Esophagus (tissue), 2 donors: ENCODE results near the gene MYH6. TPM values are rescaled to one million over a fixed set of nuclear protein-coding genes. Genes with fewer than 3 reads are reported as not detected.
"Not testable (repeated sequence)": the region's sequence is repeated elsewhere in the genome, so short reads cannot be mapped to it uniquely, and the experiment has no call there.

ENCODE experiments used
- H3K27ac ChIP-seq, 2 donors: one replicate each; pipeline ENCODE4 v1.5.1; 2013; ENCODE audit warnings: low read depth in 2 of 2, mild to moderate bottlenecking in 2 of 2, inconsistent platforms in 1 of 2, low read length in 1 of 2, moderate library complexity in 1 of 2
- H3K27me3 ChIP-seq, 2 donors: one replicate each; pipeline ENCODE4 v1.6.1; 2013; ENCODE audit warnings: low read length in 2 of 2, control low read depth in 1 of 2, mild to moderate bottlenecking in 1 of 2; ENCODE audit not compliant: insufficient read depth in 2 of 2, control insufficient read depth in 1 of 2
- H3K36me3 ChIP-seq, 2 donors: one replicate each; pipeline ENCODE4 v1.6.1; 2013; ENCODE audit warnings: low read length in 1 of 2; ENCODE audit not compliant: control insufficient read depth in 2 of 2, insufficient read depth in 2 of 2
- H3K4me1 ChIP-seq, 2 donors: one replicate each; pipeline ENCODE4 v1.6.1; 2013; ENCODE audit warnings: low read length in 1 of 2; ENCODE audit not compliant: control insufficient read depth in 2 of 2, insufficient read depth in 2 of 2
- H3K4me3 ChIP-seq, 2 donors: one replicate each; pipeline ENCODE4 v1.5.1; 2013; ENCODE audit warnings: low read length in 2 of 2, mild to moderate bottlenecking in 2 of 2, low read depth in 1 of 2, moderate library complexity in 1 of 2
- H3K9me3 ChIP-seq, 2 donors: one replicate each; pipeline ENCODE4 v1.6.1; 2013; ENCODE audit warnings: mild to moderate bottlenecking in 2 of 2, low read depth in 1 of 2, low read length in 1 of 2, moderate library complexity in 1 of 2; ENCODE audit not compliant: control insufficient read depth in 2 of 2, insufficient read depth in 1 of 2
- WGBS, 2 donors: extraction: QIAGEN DNeasy Blood & Tissue Kit; methylation state at CpG; one replicate each; pipeline ENCODE4 v1.1.7; 2013; 5-methylcytosine and 5-hydroxymethylcytosine counted together
- polyA plus RNA-seq, 2 donors: library from polyadenylated mRNA; stranded (reverse); fragments of 200-250 nt; gene quantifications; one replicate each; pipeline ENCODE4 v1.2.3, GENCODE V29; 2013
- donor health status: healthy with polysubstance abuse.
- donor health status: Bipolar disorder and iron deficiency.

Gene MYH6
- under 1 TPM; 0.20 to 0.63 TPM for polyA plus RNA-seq

DNA sequence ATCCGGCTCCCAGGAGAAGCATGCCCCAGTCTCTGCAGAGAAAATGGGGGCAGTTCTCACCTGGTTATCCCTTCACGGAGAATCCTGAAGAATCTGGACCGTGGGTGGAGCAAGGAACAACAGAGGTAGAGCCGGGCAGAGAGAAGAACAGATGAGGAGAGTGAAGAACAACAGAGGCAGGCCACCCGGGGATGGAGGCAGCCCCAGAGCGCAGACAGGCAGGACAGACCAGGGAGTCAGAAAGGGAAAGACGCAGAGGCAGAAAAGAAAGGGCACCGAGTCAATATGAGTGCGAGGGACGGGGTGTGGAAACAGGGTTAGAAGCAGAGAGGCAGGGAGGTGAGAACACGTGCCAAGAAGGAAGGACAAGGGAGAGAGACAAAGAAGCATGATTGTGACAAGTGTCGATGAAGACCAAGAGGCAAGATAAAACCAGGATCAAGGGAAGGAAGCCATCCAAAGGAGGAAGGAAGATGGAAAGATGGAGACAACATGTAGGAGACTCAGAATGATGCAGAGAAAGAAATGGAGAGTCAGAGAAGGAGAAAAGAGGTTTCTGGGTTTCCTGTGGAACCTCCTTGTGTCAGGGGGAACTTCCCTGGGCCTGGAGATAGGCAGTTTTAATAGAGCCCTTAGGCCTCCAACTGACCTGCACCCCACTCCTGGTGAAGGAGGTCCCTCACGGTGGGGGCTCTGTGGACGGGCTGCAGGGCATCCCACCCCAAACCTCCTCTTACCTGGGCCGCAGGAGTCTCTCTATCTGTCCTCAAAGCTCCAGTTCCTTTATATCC lies at the start of gene MYH6:
Gene MYH6 (minus strand): TSS at position 758 of the 791 bp plus-strand sequence. CDS start 1,050 bp downstream, outside the sequence.
- Histone ChIP-seq H3K27me3 (no peaks in the 10 kb centered on the region), H3K4me1 (no peaks in the 10 kb centered on the region), H3K9me3 (no peaks in the 10 kb centered on the region), H3K4me3 (no peak within 1 kb of the TSS), H3K27ac (no peak within 1 kb of the TSS), H3K36me3 (no peaks in the 10 kb centered on the region)
- 79 to 80% methylated on average over 15 of the region's 15 CpGs for WGBS, 2 donors

DNA sequence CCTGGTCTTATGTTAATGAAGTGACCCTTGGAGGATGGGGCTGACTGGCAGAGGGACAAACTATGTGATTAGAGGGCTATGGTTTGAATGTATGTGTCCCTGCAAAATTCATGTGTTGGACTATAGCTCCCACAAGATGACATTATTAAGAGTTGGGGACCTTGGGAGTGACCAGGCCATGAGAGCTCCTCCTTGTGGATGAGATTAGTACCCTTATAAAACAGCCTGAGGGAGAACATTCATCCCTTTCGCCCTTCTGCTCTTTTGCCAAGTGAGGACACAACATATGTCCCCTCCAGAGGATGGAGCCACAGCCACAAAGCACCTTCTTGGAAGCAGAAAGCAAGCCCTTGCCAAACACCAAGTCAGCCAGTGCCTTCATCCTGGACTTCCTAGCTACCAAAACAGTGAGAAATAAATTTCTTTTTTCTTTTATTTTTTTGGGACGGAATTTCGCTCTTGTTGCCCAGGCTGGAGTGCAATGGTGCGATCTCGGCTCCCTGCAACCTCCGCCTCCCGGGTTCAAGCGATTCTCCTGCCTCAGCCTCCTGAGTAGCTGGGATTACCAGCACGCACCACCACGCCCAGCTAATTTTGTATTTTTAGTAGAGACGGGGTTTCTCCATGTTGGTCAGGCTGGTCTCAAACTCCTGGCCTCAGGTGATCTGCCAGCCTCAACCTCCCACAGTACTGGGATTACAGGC lies 49.0 kb upstream of the MYH6 start:
- not testable (repeated sequence) for H3K9me3 ChIP-seq, H3K27ac ChIP-seq, H3K27me3 ChIP-seq, H3K4me1 ChIP-seq, H3K36me3 ChIP-seq, H3K4me3 ChIP-seq
- 87% methylated on average over 11 of the region's 11 CpGs for WGBS, 2 donors

DNA sequence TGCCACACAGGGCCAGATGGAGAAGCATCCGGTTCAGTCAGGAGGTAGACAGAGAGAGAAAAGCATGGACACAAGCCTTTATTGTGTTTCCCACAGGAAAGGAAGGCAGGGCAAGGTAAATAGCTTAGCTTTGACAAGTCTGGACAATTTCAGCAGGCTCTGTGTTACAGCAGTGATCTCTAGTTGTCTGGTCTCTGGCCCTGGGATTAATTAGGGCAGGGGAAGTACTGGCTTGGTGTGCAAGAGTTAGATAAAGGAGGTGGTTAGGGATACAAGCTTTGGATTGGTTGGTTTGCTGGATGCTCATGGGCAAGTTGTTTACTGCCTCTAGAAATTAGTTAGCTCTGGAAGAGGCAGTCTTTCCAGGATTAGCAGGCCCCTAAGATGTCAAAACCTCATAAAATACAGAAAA lies 46.4 kb upstream of the MYH6 start:
- Histone ChIP-seq H3K9me3 (no peaks in the 10 kb centered on the region), H3K27ac (no peak overlapping the region), H3K36me3 (no peaks in the 10 kb centered on the region), H3K4me1 (no peaks in the 10 kb centered on the region), H3K4me3 (no peak overlapping the region), H3K27me3 (peaks cover 0 to 2% of the 10 kb centered on the region in 2 donors)
- WGBS, 2 donors = 24 to 50% methylated on average over 1 of the region's 1 CpG

- Histone ChIP-seq H3K36me3 (no peaks in the 10 kb centered on the region), H3K9me3 (no peaks in the 10 kb centered on the region), H3K27me3 (peaks cover 0 to 2% of the 10 kb centered on the region in 2 donors), H3K4me3 (no peak overlapping the region), H3K4me1 (no peaks in the 10 kb centered on the region), H3K27ac (no peak overlapping the region)
- 75 to 82% methylated on average over 2 of the region's 2 CpGs for WGBS, 2 donors
Observed at GRCh38 chr14:23452237-23452636, 44.2 kb upstream of the MYH6 start.

GRCh38 chr14:23450379-23450778 lies 42.3 kb upstream of the MYH6 start:
- Histone ChIP-seq H3K27ac (no peak overlapping the region), H3K4me1 (peaks cover 0 to 3% of the 10 kb centered on the region in 2 donors)
- 51 to 85% methylated on average over 2 of the region's 2 CpGs for WGBS, 2 donors

DNA sequence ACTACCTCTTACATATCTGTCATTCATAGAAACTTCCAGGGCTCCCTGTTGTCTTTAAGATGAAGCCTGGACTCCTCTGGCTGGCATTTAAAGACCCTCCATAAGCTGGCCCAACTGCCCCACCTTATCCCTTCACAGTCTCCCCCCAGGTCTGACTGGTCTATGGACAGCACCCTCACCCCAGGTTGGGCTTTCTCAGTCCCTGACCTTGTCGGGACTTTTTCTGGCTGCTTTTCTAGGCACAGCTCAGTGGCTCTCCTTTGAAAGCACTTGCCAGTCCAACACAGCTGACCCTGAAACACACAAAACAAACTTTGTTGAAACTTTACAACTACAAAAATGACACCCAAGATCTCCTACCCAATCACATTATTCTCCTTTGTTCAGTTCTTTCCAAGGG lies 41.2 kb upstream of the MYH6 start:
- no peaks in the 10 kb centered on the region for H3K36me3 ChIP-seq
- no peak overlapping the region for H3K4me3 ChIP-seq
- H3K27ac ChIP-seq = no peak overlapping the region
- peaks cover 0 to 3% of the 10 kb centered on the region in 2 donors for H3K4me1 ChIP-seq
- no peaks in the 10 kb centered on the region for H3K9me3 ChIP-seq
- H3K27me3 ChIP-seq = no peaks in the 10 kb centered on the region
- WGBS, 2 donors = 82 to 89% methylated on average over 1 of the region's 1 CpG

More at GRCh38 chr14:23450379-23450778, 42.3 kb upstream of the MYH6 start:
- no peak overlapping the region for H3K4me3 ChIP-seq
- H3K9me3 ChIP-seq = no peaks in the 10 kb centered on the region
- no peaks in the 10 kb centered on the region for H3K36me3 ChIP-seq
- no peaks in the 10 kb centered on the region for H3K27me3 ChIP-seq

DNA sequence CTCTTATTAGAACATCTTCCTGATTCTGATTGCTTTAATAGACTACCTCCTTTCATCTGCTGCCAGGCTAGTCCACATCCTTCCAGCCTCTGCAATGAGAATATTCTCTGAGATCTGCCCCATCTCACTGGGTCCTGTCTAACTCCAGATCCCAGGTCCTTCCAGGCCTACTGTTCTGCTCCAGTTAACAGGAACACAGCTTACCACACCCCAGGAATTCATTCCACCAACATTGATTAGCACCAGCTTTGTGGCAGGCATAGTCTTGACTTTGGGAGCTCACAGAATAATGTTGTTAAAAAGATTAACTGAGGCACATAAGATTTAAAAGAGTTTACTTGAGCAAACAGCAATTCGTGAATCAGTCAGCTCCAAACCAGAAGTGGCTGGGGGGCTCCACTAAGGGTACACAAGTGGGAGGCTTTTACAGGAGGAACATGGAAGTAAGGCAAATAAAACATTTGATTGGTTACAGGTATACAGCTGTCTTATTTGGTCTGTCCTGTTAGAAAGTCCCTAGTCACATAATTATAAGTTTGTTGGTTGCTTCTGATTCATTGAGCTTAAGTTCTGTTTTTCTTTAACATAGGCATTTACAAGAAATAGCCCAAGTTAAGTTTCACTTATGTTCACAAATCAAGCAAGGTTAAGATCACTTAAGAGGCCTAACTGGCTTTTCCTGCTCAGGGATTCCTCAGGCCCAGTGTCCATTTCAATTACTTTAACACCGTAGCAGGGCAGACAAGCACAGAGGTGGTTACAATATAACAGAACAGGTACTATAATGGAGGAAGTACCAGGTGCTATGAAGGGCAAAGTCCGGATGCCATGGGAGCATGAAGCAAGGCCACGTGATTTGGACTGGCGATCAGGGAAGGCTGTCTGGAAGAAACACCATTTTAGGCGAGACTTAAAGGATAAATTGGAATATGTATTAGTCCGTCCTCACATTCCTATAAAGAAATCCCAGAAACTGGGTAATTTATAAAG lies 39.6 kb upstream of the MYH6 start:
- no peaks in the 10 kb centered on the region for H3K9me3 ChIP-seq
- no peak overlapping the region for H3K27ac ChIP-seq
- no peaks in the 10 kb centered on the region for H3K27me3 ChIP-seq
- 67 to 75% methylated on average over 7 of the region's 7 CpGs for WGBS, 2 donors
- no peaks in the 10 kb centered on the region for H3K36me3 ChIP-seq
- H3K4me3 ChIP-seq = no peak overlapping the region
- peaks cover 0 to 3% of the 10 kb centered on the region in 2 donors for H3K4me1 ChIP-seq

DNA sequence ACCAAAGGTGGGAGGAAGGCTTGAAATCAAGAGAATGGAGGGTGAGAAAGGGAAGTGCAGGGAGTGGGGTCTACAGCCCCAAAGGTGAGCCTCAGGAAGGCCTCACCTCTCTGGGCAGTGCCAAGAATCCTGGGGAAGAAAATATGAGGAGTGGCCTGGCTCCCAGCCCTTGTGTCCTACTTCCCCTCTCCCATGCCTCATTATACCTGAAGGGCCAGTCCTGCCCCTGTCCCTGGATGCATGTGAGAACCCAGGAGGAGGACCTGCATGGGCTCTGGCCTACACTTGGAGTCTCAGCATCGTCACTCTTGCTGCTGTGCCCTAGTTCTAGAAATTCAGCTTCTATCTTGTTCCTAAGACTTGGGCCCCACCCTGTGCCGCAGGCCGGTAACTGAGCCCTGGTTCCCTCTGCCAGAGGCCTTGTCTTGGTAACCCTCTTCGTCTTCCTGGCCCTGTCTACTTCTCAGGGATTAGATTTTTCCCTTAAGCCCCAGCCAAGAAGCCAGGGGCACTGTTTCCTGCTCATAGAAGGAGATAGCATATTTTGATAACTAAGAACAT lies 38.3 kb upstream of the MYH6 start:
- Histone ChIP-seq H3K9me3 (no peaks in the 10 kb centered on the region), H3K27me3 (no peaks in the 10 kb centered on the region), H3K36me3 (no peaks in the 10 kb centered on the region), H3K4me1 (peaks cover 0 to 3% of the 10 kb centered on the region in 2 donors), H3K27ac (peak overlapping the region in 1 of 2 donors; percentile 66), H3K4me3 (no peak overlapping the region)
- WGBS, 2 donors = 35 to 45% methylated on average over 4 of the region's 4 CpGs

GRCh38 chr14:23445773-23446172 lies 37.7 kb upstream of the MYH6 start:
- no peaks in the 10 kb centered on the region for H3K36me3 ChIP-seq
- peaks cover 0 to 3% of the 10 kb centered on the region in 2 donors for H3K4me1 ChIP-seq
- no peak overlapping the region for H3K4me3 ChIP-seq
- H3K9me3 ChIP-seq = no peaks in the 10 kb centered on the region
- peak overlapping the region in 1 of 2 donors; percentile 14 for H3K27ac ChIP-seq
- 70 to 76% methylated on average over 4 of the region's 4 CpGs for WGBS, 2 donors
- no peaks in the 10 kb centered on the region for H3K27me3 ChIP-seq
